ENCODE data around the gene PTGES2.
"Not testable (repeated sequence)": the region's sequence is repeated elsewhere in the genome, so short reads cannot be mapped to it uniquely, and the experiment has no call there.

The PTGES2 gene

GRCh38 chr9:128139621-128140020 lies 12.1 kb upstream of the PTGES2 start:
- no peak for FAIRE-seq
- no peak for DNase-seq (ENCODE audit: insufficient read length, low spot score)

- no peak for FAIRE-seq
- no peak for DNase-seq (ENCODE audit: insufficient read length, low spot score)
Measured at GRCh38 chr9:128138001-128138400, 10.5 kb upstream of the PTGES2 start.

- DNase-seq (ENCODE audit: insufficient read length, low spot score) (no peak), FAIRE-seq (no peak)
Measured at GRCh38 chr9:128136816-128137793, 9.6 kb upstream of the PTGES2 start.

GRCh38 chr9:128135561-128135960 lies 8.0 kb upstream of the PTGES2 start:
- not testable (repeated sequence) for DNase-seq (ENCODE audit: insufficient read length, low spot score); FAIRE-seq

GRCh38 chr9:128132139-128132538 lies 4.6 kb upstream of the PTGES2 start:
- FAIRE-seq = not testable (repeated sequence)

GRCh38 chr9:128131346-128131745 lies 3.8 kb upstream of the PTGES2 start:
- not testable (repeated sequence) for DNase-seq (ENCODE audit: insufficient read length, low spot score); FAIRE-seq

More at GRCh38 chr9:128132139-128132538, 4.6 kb upstream of the PTGES2 start:
- DNase-seq (ENCODE audit: insufficient read length, low spot score) = not testable (repeated sequence)

GRCh38 chr9:128130651-128131050 lies 3.1 kb upstream of the PTGES2 start:
- FAIRE-seq = not testable (repeated sequence)

GRCh38 chr9:128129976-128130590 lies 2.6 kb upstream of the PTGES2 start:
- not testable (repeated sequence) for DNase-seq (ENCODE audit: insufficient read length, low spot score); FAIRE-seq

More at GRCh38 chr9:128130651-128131050, 3.1 kb upstream of the PTGES2 start:
- DNase-seq (ENCODE audit: insufficient read length, low spot score) = not testable (repeated sequence)

- DNase-seq (ENCODE audit: insufficient read length, low spot score) (no peak), FAIRE-seq (no peak)
Measured at GRCh38 chr9:128128836-128129590, 1.5 kb upstream of the PTGES2 start.

GRCh38 chr9:128127990-128128835 lies 684 bp upstream of the PTGES2 start:
- peak; percentile 82 for FAIRE-seq
- DNase-seq (ENCODE audit: insufficient read length, low spot score) = peak; percentile 71

- FAIRE-seq (no peak), DNase-seq (ENCODE audit: insufficient read length, low spot score) (no peak)
Measured at GRCh38 chr9:128125580-128126354, 1.8 kb downstream of the PTGES2 start.

- DNase-seq (ENCODE audit: insufficient read length, low spot score) (no peak), FAIRE-seq (no peak)
Measured at GRCh38 chr9:128124873-128125579, 2.5 kb downstream of the PTGES2 start.

GRCh38 chr9:128124451-128124850 lies 3.1 kb downstream of the PTGES2 start:
- FAIRE-seq (no peak), DNase-seq (ENCODE audit: insufficient read length, low spot score) (no peak)

GRCh38 chr9:128123451-128124080 lies 4.0 kb downstream of the PTGES2 start:
- FAIRE-seq = no peak
- DNase-seq (ENCODE audit: insufficient read length, low spot score) = no peak

GRCh38 chr9:128122809-128123175 lies 4.7 kb downstream of the PTGES2 start:
- DNase-seq (ENCODE audit: insufficient read length, low spot score) (no peak), FAIRE-seq (no peak)

- DNase-seq (ENCODE audit: insufficient read length, low spot score) = no peak
- no peak for FAIRE-seq
Measured at GRCh38 chr9:128121924-128122808, 5.4 kb downstream of the PTGES2 start.

- FAIRE-seq (no peak), DNase-seq (ENCODE audit: insufficient read length, low spot score) (no peak)
Measured at GRCh38 chr9:128121466-128121810, 6.1 kb downstream of the PTGES2 start.
